NCI-H2107 treated with DMSO at 0.1 percent for 48 hours (cell line): ENCODE measurements around the gene IGFBP7.
"Not testable (repeated sequence)": the region's sequence is repeated elsewhere in the genome, so short reads cannot be mapped to it uniquely, and the experiment has no call there.

Source experiments
- DNase-seq: peaks from one replicate; lab custom pipeline; 2025; ENCODE audit not compliant: unreplicated experiment; lab: John Stamatoyannopoulos, UW

The IGFBP7 gene

GRCh38 chr4:57075367-57075766, 34.8 kb downstream of the IGFBP7 start:
- no peak for DNase-seq

GRCh38 chr4:57074744-57075143, 35.4 kb downstream of the IGFBP7 start:
- DNase-seq = no peak

GRCh38 chr4:57073559-57073958, 36.6 kb downstream of the IGFBP7 start:
- DNase-seq = no peak

- no peak for DNase-seq
These were observed 38.9 kb downstream of the IGFBP7 start for GRCh38 chr4:57071326-57071725.

- DNase-seq = no peak
These were observed 39.7 kb downstream of the IGFBP7 start for GRCh38 chr4:57070461-57070860.

GRCh38 chr4:57068237-57068981, 41.8 kb downstream of the IGFBP7 start:
- DNase-seq = no peak

- no peak for DNase-seq
These were observed 44.3 kb downstream of the IGFBP7 start for GRCh38 chr4:57065730-57066482.

- DNase-seq = no peak
These were observed 45.1 kb downstream of the IGFBP7 start for GRCh38 chr4:57064811-57065711.

- no peak for DNase-seq
These were observed 46.1 kb downstream of the IGFBP7 start for GRCh38 chr4:57064120-57064519.

GRCh38 chr4:57063518-57063917, 46.7 kb downstream of the IGFBP7 start:
- DNase-seq = no peak

GRCh38 chr4:57061395-57061794, 48.8 kb downstream of the IGFBP7 start:
- DNase-seq = no peak

- DNase-seq = not testable (repeated sequence)
These were observed 49.5 kb downstream of the IGFBP7 start for GRCh38 chr4:57060717-57061067.

- DNase-seq = no peak
These were observed 50.1 kb downstream of the IGFBP7 start for GRCh38 chr4:57059890-57060716.

GRCh38 chr4:57055886-57056285, 54.3 kb downstream of the IGFBP7 start:
- DNase-seq = no peak

- DNase-seq = no peak
These were observed 56.7 kb downstream of the IGFBP7 start for GRCh38 chr4:57053508-57053907.

GRCh38 chr4:57051524-57051923, 58.7 kb downstream of the IGFBP7 start:
- no peak for DNase-seq

GRCh38 chr4:57051095-57051494, 59.1 kb downstream of the IGFBP7 start:
- DNase-seq = no peak

- DNase-seq = no peak
These were observed 61.4 kb downstream of the IGFBP7 start for GRCh38 chr4:57048590-57049304.

- not testable (repeated sequence) for DNase-seq
These were observed 63.1 kb downstream of the IGFBP7 start for GRCh38 chr4:57047046-57047445.

GRCh38 chr4:57044996-57045395, 65.2 kb downstream of the IGFBP7 start:
- DNase-seq = no peak
